Nephron (organoid): ENCODE measurements around the gene JMY.

Experiments
- H3K27ac Mint-ChIP-seq, 3 experiments: 2 replicates each; pipeline ENCODE4 v1.8.0; 2020; ENCODE audit warnings: mixed read lengths in 3 of 3, mild to moderate bottlenecking in 2 of 3, moderate library complexity in 1 of 3
- H3K27me3 Mint-ChIP-seq: 2 replicates; pipeline ENCODE4 v1.8.0; 2021; ENCODE audit warnings: low read depth, mild to moderate bottlenecking, moderate library complexity, mixed read lengths
- H3K36me3 Mint-ChIP-seq: 2 replicates; pipeline ENCODE4 v1.8.0; 2020; ENCODE audit warnings: low read depth, mixed read lengths
- H3K4me1 Mint-ChIP-seq: 2 replicates; pipeline ENCODE4 v1.8.0; 2020; ENCODE audit warnings: mixed read lengths
- H3K4me3 Mint-ChIP-seq, 3 experiments: 2 replicates each; pipeline ENCODE4 v1.8.0; 2020; ENCODE audit warnings: mild to moderate bottlenecking in 3 of 3, mixed read lengths in 3 of 3, moderate library complexity in 2 of 3
- H3K9me3 Mint-ChIP-seq: 2 replicates; pipeline ENCODE4 v1.8.0; 2020; ENCODE audit warnings: mixed read lengths
- TF ChIP-seq, protein P1 (sequence below), 3 experiments: fragments of 200-600 bp; sonication (generic); IDR thresholded peaks; one replicate each; pipeline ENCODE4 v1.5.0; 2021; ENCODE audit warnings: antibody characterized with exemption in 3 of 3; ENCODE audit not compliant: unreplicated experiment in 3 of 3

JMY gene

DNA sequence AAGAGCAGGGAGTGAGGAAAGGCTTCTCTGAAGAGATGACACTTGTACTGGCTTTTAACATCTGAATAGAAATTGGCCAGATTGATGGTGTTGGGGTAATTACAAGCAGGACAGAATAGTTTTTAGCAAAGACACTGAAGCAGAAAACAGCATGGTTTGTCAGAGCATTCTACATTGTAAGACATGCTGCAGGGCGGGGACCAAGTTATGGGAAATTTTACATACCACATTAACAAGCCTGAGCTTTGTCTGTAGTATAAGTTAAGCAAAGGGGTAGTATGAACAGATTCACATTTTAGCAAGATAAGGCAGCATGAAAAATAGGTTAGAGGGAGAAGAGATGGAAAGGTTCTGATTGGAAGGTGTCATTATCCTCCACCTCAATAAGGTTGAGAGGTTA is 66.5 kb downstream of the JMY start:
- H3K36me3 Mint-ChIP-seq: peaks cover 29% of the 10 kb centered on the region
- no peaks in the 10 kb centered on the region for H3K9me3 Mint-ChIP-seq
- no peaks in the 10 kb centered on the region for H3K4me1 Mint-ChIP-seq
- TF ChIP-seq, protein P1, sequence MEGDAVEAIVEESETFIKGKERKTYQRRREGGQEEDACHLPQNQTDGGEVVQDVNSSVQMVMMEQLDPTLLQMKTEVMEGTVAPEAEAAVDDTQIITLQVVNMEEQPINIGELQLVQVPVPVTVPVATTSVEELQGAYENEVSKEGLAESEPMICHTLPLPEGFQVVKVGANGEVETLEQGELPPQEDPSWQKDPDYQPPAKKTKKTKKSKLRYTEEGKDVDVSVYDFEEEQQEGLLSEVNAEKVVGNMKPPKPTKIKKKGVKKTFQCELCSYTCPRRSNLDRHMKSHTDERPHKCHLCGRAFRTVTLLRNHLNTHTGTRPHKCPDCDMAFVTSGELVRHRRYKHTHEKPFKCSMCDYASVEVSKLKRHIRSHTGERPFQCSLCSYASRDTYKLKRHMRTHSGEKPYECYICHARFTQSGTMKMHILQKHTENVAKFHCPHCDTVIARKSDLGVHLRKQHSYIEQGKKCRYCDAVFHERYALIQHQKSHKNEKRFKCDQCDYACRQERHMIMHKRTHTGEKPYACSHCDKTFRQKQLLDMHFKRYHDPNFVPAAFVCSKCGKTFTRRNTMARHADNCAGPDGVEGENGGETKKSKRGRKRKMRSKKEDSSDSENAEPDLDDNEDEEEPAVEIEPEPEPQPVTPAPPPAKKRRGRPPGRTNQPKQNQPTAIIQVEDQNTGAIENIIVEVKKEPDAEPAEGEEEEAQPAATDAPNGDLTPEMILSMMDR (IDR thresholded peaks at IDR 0.05; ENCODE audit: unreplicated experiment in 3 of 3): no peak
- no peak overlapping the region for H3K27ac Mint-ChIP-seq
- no peaks in the 10 kb centered on the region for H3K27me3 Mint-ChIP-seq
- no peak overlapping the region for H3K4me3 Mint-ChIP-seq

DNA sequence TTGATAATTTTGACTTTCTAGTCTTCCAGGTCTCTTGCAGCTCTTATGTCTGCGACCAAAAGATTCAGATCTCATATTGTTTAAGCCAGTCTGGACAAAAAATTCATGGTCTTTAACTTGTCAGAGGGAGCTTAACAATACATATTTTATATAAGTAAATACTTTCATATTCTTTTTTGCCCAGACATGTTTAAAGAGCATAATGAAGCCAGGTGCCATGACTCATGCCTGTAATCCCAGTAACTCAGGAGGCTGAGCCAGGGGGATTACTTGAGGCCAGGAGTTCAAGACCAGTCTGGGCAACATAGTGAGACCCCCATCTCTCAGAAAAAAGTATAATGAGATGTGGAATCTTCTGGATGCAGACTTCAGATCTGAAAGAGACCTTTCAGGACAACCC is 69.8 kb downstream of the JMY start:
- TF ChIP-seq, protein P1 (IDR thresholded peaks at IDR 0.05; ENCODE audit: unreplicated experiment in 3 of 3): no peak
- Mint-ChIP-seq H3K9me3 (no peaks in the 10 kb centered on the region), H3K36me3 (peaks cover 30% of the 10 kb centered on the region), H3K27me3 (no peaks in the 10 kb centered on the region), H3K4me1 (no peaks in the 10 kb centered on the region), H3K4me3 (no peak overlapping the region), H3K27ac (no peak overlapping the region)

DNA sequence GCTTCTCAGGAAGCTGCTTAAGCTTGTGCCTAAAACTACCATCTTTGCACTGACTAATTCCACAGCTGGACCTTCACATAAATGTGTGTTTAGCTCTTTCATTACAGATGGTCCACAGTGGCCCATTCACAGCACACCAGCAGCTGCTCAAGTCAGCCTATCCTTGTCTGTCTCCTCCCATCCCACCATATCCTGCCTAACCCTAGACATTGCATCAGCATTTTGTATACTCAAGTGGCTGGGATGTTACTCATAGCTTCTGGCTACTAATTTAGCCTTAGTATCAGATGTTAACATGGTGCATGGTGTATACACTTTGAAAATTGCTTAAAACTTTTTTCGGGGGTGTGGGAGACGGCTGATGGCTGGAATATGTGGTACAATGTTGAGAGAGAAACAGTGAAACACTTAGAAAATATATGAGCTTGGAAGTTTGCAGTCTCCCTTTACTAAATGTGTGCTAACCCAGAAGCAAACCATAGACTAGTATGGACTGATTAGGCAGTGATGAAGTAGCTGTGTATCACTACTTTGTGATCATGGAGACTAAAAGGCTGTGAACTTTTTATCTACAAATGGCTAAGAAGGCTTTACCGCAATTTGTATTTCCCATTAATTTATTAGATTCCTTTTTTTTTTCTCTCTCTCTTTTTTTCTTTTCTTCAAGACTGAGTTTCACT is 83.1 kb downstream of the JMY start:
- TF ChIP-seq, protein P1 (IDR thresholded peaks at IDR 0.05; ENCODE audit: unreplicated experiment in 3 of 3): no peak
- no peak overlapping the region for H3K4me3 Mint-ChIP-seq
- peaks cover 41% of the 10 kb centered on the region for H3K36me3 Mint-ChIP-seq
- H3K4me1 Mint-ChIP-seq: no peaks in the 10 kb centered on the region
- no peak overlapping the region for H3K27ac Mint-ChIP-seq
- H3K27me3 Mint-ChIP-seq: no peaks in the 10 kb centered on the region
- H3K9me3 Mint-ChIP-seq: no peaks in the 10 kb centered on the region

DNA sequence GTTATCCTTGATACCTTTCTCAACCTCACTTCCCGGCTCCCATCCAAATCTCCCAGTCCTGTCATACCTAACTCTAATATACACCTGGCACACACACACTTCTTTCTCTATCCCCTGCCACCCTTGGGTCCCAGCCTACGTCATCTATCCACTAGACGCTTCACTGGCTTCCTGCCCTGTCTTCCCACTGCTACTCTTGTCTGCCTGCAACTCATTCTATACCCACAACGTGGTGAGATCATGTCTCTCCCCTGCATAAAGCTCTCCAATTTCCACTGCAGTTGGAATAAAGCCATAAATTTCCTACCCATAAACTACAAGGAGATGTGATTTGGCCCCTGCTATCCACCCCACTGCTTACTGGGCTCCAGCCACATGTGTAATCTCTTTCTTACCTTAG is 93.5 kb downstream of the JMY start:
- peaks cover 5% of the 10 kb centered on the region for H3K9me3 Mint-ChIP-seq
- H3K27ac Mint-ChIP-seq: no peak overlapping the region
- no peaks in the 10 kb centered on the region for H3K36me3 Mint-ChIP-seq
- no peak overlapping the region for H3K4me3 Mint-ChIP-seq
- H3K27me3 Mint-ChIP-seq: no peaks in the 10 kb centered on the region
- TF ChIP-seq, protein P1 (IDR thresholded peaks at IDR 0.05; ENCODE audit: unreplicated experiment in 3 of 3): no peak
- H3K4me1 Mint-ChIP-seq: no peaks in the 10 kb centered on the region

DNA sequence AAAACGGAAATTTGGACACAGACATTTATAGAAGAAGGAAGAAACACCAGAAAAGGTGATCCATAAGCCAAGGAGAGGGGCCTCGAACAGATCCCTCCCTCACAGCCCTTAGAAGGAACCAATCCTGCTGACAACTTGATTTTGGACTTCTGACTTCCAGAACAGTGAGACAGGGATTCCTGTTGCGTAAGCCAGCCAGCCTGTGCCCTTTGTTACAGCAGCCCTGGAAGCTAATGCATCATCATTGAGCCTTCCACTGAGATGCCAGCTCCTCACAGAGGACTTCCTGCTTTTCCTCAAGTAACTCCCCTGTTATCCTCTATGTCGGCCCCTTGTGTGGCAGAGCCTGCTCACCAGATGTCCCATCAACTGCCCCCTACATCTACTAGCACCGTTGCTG is 94.1 kb downstream of the JMY start:
- TF ChIP-seq, protein P1 (IDR thresholded peaks at IDR 0.05; ENCODE audit: unreplicated experiment in 3 of 3): no peak
- no peaks in the 10 kb centered on the region for H3K36me3 Mint-ChIP-seq
- no peaks in the 10 kb centered on the region for H3K4me1 Mint-ChIP-seq
- no peaks in the 10 kb centered on the region for H3K27me3 Mint-ChIP-seq
- H3K4me3 Mint-ChIP-seq: no peak overlapping the region
- H3K9me3 Mint-ChIP-seq: peaks cover 10% of the 10 kb centered on the region
- no peak overlapping the region for H3K27ac Mint-ChIP-seq

DNA sequence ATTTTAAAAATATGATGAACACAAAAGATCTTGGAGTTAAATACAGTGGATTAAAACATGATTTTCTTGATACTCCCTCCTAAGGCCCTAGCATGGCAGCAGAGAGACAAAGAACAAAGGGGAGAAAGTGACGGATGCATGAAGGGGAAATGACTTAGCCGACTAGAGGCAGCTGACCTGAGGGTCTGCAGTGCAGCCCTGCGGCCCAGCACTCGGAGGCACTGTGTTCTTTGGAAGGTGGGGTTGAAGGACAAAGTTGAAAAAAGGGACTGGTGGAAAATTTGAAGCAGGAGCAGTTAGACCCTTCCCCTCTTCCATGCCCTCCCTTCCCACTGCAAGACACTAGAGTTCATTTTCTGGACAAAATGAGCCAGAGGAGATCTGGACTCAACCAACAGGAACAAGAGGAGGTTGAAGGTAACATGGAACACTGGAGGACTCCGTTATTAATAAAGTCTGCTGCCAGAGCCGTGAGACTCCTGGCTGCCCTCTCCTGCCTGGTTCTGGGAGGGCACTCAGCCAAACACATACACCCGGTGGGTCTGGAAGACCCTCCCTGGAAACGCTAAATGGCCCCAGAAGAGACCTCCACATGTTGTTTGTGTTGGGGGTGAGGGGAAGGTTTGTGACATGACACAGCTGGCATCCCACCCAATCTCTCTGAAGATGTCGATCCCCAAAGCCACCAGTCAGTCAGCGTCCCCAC is 98.1 kb downstream of the JMY start:
- Mint-ChIP-seq H3K36me3 (no peaks in the 10 kb centered on the region), H3K4me1 (no peaks in the 10 kb centered on the region), H3K27me3 (peaks cover 4% of the 10 kb centered on the region), H3K9me3 (peaks cover 31% of the 10 kb centered on the region), H3K27ac (no peak overlapping the region), H3K4me3 (no peak overlapping the region)
- TF ChIP-seq, protein P1 (IDR thresholded peaks at IDR 0.05; ENCODE audit: unreplicated experiment in 3 of 3): no peak
